ENCODE results near the gene MARVELD1.
A peak's percentile ranks its signal among the peaks of the same experiment; 100 is the strongest.

- TF ChIP-seq, protein P1, sequence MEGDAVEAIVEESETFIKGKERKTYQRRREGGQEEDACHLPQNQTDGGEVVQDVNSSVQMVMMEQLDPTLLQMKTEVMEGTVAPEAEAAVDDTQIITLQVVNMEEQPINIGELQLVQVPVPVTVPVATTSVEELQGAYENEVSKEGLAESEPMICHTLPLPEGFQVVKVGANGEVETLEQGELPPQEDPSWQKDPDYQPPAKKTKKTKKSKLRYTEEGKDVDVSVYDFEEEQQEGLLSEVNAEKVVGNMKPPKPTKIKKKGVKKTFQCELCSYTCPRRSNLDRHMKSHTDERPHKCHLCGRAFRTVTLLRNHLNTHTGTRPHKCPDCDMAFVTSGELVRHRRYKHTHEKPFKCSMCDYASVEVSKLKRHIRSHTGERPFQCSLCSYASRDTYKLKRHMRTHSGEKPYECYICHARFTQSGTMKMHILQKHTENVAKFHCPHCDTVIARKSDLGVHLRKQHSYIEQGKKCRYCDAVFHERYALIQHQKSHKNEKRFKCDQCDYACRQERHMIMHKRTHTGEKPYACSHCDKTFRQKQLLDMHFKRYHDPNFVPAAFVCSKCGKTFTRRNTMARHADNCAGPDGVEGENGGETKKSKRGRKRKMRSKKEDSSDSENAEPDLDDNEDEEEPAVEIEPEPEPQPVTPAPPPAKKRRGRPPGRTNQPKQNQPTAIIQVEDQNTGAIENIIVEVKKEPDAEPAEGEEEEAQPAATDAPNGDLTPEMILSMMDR (conservative IDR thresholded peaks at IDR 0.05; ENCODE audit: low read depth in 2 of 2), result peak in 1 of 2 experiments; percentile 24; a peak in 1 of 4 replicates
- TF ChIP-seq POLR2AphosphoS5 (IDR thresholded peaks at IDR 0.05; ENCODE audit: low read depth), result no peak
- TF ChIP-seq EZH2 (IDR thresholded peaks at IDR 0.05; ENCODE audit: low read depth, unreplicated experiment), result no peak
- TF ChIP-seq, protein P2, sequence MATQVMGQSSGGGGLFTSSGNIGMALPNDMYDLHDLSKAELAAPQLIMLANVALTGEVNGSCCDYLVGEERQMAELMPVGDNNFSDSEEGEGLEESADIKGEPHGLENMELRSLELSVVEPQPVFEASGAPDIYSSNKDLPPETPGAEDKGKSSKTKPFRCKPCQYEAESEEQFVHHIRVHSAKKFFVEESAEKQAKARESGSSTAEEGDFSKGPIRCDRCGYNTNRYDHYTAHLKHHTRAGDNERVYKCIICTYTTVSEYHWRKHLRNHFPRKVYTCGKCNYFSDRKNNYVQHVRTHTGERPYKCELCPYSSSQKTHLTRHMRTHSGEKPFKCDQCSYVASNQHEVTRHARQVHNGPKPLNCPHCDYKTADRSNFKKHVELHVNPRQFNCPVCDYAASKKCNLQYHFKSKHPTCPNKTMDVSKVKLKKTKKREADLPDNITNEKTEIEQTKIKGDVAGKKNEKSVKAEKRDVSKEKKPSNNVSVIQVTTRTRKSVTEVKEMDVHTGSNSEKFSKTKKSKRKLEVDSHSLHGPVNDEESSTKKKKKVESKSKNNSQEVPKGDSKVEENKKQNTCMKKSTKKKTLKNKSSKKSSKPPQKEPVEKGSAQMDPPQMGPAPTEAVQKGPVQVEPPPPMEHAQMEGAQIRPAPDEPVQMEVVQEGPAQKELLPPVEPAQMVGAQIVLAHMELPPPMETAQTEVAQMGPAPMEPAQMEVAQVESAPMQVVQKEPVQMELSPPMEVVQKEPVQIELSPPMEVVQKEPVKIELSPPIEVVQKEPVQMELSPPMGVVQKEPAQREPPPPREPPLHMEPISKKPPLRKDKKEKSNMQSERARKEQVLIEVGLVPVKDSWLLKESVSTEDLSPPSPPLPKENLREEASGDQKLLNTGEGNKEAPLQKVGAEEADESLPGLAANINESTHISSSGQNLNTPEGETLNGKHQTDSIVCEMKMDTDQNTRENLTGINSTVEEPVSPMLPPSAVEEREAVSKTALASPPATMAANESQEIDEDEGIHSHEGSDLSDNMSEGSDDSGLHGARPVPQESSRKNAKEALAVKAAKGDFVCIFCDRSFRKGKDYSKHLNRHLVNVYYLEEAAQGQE (IDR thresholded peaks at IDR 0.05; ENCODE audit: unreplicated experiment), result no peak
- no peak for TF ChIP-seq EZH2phosphoT487 (IDR thresholded peaks at IDR 0.05; ENCODE audit: unreplicated experiment)
- no peak for TF ChIP-seq ETS1 (IDR thresholded peaks at IDR 0.05)
- no peak for TF ChIP-seq ZNF114 (CRISPR knock-in tag; IDR thresholded peaks at IDR 0.05)
- TF ChIP-seq JUNB (IDR thresholded peaks at IDR 0.05; ENCODE audit: unreplicated experiment), result no peak
- TF ChIP-seq CREB1 (CRISPR knock-in tag; IDR thresholded peaks at IDR 0.05; ENCODE audit: low read depth), result no peak
- TF ChIP-seq STAT1 (IDR thresholded peaks at IDR 0.05; ENCODE audit: unreplicated experiment), result no peak
- TF ChIP-seq NANOG (IDR thresholded peaks at IDR 0.05; ENCODE audit: borderline replicate concordance), result no peak
These were observed 29.8 kb upstream of the MARVELD1 start for GRCh38 chr10:97683556-97684367.
